ENCODE results near the gene SHC3.

- TF ChIP-seq CTCF (IDR thresholded peaks at IDR 0.05) (no peak), POLR2A (IDR thresholded peaks at IDR 0.05) (no peak)
Measured at GRCh38 chr9:89116064-89116804, 62.4 kb downstream of the SHC3 start.
